GM15510 (cell line): ENCODE measurements around the gene TNRC18.

Experiments
- POLR2A ChIP-seq: IDR thresholded peaks from 3 replicates; pipeline ENCODE4 v1.6.1; 2011; ENCODE audit warnings: borderline replicate concordance; ENCODE audit not compliant: insufficient read length; ENCODE audit errors: extremely low read depth

The TNRC18 gene

DNA sequence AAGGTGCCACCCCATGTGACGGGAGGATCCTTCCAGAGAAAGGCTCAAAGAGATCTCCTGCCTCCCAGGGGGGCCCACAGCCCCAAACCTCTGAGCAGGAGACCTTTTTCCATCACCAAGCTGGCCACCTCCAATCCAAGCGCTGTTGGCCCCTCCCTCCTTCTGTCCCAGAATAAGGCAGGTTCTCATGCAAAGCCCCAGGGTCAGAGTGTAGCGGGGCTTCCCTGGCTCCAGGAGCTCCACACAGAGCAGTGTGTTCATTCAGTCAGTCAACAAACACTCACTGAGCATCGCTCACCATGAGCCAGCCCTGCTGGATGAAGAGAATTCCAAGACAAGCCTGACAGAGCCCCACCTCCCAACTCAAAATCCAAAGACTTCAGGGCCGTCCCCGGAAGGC, 39.0 kb downstream of the TNRC18 start:
- TF ChIP-seq POLR2A = no peak

DNA sequence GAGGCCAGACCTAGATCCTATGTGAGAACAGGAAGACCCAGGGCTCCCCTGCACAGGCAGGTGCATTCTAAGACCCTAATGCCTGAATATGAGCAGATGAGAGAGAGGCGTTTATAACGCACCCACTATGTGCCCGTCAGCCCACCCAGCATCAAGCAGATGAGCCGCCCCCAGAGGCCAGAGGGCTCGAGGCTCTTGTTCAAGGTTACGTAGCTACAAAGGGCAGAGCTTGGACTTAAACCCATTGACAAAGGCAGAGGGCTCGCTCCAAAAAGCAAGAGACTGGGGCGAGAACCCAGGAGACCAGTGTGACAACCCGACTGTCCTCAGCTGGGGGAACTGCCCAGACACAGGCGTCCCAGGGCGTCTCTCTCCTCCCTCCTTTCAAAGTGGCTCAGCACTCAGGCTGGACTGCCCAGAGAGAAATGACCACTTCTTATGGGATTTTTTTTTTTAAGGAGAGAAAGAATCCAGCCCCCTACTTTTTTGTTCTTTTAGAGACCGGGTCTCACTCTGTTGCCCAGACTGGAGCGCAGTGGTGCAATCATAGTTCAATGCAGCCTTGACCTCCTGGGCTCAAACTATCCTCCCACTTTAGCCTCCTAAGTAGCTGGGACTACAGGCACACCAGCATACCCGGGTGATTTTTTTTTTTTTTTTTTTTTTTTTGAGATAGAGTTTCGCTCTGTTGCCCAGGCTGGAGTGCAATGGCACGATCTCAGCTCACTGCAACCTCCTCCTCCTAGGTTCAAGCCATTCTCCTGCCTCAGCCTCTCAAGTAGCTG, 40.1 kb downstream of the TNRC18 start:
- no peak for TF ChIP-seq POLR2A

DNA sequence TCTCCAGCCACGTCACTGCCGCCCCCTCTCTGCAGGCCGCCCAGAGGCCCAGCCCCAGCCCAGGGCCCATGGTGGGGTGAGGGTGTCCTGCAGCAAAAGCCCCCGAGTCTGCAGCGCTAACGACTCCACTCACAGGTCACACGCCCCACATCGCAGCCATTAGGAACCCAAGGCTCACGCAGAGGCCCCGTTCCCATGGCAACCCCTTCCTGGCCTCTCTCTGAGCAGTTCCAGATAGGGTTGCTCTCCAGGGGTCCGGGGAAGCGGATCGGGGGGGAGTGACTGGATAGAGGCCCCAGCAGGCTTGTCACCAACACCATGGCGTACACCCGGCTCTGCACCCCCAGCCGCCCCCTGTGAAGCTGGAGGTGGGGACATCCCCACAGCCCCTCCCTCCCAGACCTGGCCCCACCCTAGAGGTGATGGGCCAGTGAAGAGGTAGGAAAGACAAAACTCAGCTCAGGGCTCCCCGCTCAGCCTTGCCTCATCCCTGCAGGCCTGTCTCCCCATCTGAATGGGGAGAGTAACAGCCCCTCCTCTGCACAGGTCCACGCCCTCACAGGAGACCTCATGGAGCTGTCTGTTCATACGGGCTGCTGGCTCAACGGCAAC, 41.2 kb downstream of the TNRC18 start:
- no peak for TF ChIP-seq POLR2A

DNA sequence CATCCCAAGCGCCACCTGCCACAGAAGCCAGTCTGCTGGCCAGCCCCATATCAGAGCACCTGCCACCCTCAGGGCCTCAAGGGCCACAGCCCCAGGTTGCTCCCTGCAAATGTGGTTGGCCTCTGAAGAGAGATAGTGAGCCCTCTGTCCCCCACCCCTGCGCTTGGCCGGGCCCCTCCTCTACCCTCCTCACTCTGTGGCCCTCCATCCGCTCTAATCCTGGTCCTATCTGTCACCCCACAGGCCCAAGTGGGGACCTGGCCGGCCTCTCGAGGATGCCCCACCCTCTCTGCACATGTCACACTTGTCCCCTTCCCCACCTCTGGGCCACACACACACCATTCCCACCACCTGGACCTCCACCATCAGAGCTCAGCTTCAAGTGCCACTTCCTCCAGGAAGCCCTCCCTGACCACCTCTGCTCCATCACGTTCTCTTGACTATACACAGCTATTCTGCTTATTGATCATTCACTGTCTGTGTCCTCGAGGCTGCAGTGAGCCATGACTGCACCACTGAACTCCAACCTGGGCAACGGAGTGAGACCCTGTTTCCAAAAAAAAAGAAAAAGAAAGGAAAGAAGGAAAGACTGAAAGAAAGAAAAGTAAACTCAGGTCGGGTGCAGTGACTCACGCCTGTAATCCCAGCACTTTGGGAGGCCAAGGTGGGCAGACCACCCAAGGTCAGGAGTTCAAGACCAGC, 42.4 kb downstream of the TNRC18 start:
- no peak for TF ChIP-seq POLR2A

DNA sequence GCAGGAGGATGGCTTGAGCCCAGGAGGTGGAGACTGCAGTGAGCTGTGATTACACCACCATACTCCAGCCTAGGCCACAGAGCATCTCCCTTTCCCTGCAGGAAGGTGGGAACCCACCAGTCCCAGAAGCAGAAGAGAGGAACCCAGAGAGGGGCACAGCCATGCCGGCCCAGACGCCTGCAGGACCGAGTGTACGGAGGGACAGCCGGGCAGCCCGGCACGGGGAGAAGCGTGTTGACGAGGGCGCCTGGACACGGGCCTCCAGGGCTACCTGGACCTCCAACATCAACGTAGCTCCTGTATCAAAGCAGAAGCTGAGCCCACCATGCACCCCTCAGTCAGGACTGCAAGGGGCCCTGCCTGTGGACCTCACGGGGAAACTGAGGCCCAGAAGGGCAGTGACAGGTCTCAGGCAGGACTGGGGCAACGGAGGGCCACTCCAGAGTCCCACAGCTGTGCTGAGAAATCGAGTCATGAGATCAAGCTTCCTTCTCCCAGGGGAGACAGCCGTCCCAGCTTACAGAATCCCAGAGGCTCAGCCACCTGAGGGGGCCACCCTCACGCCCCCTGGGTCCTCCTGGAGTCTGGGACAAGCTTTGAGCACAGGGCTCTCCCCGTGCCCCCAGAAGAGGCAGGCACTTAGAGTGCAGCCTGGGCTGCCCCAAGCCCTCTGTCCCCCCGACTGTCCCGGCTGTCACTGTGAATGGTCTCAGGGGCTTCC, 43.1 kb downstream of the TNRC18 start:
- TF ChIP-seq POLR2A = no peak

DNA sequence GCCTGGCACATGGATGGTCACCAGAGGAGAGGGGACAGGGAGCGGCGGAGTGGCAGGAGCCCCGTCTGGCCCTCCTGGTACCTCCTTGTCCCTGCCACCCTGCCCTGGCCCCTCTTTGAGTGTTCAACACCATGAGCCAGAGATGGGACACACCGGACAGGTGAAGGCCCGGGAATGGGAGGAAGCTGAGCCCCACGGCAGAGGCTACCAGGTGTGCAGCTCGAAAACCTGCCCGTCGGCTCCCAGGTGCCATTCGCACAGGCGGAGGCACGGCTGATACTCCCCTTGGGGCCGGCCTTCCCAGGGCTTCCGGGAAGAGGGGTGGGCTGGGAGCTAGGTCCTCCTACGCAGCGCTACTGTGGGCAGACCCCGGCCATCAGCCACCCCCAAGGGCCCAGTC, 44.1 kb downstream of the TNRC18 start:
- no peak for TF ChIP-seq POLR2A

DNA sequence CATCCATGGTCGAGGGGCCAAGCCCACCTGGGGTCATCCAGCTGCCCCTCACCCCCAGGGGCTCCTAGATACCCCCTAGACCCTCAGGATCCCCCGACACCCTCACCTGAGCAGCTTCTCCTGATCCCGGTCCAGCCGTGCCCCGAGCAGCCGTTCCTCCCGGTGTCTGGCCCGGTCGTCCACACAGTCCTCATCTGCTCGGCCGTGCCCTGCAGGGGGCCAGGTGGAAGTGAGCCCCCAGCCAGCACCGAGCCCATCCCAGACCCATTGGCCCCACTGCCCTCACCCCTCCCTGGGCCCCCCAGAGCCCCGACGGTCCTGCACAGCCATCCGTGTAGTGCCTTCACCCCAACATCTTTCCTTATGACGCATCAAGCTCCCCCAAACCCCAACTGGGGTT, 45.8 kb downstream of the TNRC18 start:
- TF ChIP-seq POLR2A = no peak

DNA sequence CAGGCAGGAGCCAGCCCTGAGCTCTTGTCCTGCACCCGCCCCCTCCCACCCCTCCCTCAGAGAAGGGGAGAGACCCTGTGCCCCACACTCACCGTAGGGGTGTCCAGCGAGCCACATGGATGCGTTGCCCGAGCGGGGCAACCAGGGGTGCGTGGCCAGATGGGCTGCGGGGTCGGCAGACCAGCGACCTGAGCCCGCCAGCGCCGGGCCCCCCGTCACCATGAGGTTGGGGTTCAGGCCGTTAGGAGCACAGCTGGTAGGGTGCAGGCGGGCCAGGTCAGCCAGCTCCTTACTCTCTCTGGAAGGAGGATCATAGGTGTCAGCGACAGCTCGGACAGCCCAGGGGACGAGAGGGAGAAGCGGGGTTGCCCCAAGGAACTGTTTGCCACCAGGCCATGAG, 46.4 kb downstream of the TNRC18 start:
- no peak for TF ChIP-seq POLR2A

DNA sequence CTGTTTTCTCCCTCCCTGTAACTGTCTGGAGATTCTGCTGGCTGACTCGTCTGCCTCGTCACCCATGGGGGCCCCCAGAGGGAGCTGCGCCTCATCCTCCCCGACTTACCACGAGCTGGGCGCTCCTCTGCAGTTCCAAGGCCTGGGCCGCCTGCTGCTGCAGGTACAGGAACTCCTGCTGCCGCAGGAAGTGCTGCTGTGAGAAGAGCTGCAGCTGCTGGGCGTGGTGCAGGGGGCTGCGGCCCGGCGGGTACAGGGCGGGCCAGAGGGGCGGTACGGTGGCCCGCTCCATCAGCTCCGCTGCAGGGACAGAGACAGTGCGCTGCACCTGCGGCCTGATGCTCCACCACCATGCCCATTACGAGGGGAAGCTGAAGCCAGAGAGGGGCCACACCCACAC, 47.7 kb downstream of the TNRC18 start:
- TF ChIP-seq POLR2A = no peak

DNA sequence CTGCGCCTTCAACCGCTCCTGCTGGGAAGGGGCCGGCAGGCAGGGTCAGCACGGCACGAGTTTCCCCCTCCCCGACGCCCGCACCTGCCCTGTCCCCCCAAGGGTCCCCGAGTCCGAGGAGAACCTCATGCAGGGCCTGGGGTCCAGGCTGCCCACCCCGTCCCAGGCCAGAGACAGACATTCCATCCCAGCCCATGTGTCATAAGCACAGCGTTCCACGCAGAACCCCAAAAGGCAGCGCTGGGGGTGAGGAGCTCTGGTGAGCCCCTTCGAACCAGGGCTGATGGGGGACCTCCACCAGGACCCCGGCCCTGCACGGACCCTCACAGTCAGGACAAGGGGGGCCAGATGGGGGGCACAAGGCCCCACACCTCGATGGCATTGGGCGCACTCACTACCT, 49.2 kb downstream of the TNRC18 start:
- no peak for TF ChIP-seq POLR2A

DNA sequence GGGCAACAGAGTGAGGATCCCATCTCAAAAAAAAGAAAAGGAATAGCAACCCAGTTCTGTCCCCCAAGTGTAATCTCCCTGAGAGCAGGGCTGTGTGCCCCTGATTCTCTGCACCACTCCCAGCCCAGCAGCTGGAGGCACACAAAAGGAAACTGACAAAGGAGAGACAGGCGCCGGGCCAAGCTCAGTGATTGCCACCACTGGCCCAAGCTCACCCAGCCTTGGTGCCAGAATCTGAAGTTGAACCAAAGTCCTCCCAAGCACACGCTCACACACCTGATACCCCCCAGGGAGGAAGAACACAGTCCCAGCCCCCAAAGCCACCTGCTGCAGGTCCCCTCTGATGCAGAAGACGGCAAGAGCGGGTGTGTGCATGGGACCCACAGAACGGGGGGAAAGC, 50.3 kb downstream of the TNRC18 start:
- TF ChIP-seq POLR2A = no peak

DNA sequence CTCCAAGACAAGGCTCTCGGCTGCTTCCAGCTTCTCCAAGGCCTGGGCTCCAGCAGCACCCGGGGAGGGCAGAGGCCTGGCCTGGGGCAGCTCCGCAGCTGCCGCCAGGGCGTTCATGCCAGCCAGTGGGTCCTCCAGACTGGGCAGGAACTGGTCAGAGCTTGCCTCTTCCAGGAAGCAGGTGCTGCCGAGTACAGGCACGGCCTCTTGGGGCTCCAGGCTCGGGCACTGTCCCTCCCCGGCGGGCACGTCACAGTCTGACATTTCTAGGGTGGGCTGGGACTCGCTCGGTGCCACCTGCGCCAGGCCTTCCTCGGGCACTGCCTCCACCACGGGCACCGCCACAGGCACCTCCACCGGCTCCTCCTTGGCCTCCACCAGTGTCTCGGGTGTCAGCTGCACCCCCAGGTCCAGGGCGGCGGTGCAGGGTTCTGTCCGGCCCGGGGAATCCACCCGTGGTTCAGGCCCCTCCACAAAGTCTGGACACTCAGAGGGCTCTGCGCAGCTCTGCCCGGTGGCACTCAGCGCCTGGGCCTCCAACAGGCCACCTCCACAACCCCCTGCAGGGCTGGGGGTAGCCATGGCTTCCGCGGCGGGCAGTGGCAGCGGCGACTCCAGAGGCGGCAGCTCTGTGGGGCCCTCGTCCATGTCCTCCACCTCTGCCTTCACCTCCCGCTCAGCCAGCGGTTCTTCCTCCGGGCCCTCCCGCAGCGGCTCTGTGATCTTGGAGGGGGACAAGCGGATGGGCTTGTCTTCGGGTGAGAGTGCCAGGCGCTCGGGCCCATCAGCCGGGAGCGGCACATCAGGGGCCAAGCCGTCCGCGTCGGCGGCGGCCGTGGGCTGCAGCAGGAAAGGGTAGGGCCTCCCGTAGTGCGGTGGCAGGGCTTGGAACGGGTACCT, 52.9 kb downstream of the TNRC18 start:
- no peak for TF ChIP-seq POLR2A

DNA sequence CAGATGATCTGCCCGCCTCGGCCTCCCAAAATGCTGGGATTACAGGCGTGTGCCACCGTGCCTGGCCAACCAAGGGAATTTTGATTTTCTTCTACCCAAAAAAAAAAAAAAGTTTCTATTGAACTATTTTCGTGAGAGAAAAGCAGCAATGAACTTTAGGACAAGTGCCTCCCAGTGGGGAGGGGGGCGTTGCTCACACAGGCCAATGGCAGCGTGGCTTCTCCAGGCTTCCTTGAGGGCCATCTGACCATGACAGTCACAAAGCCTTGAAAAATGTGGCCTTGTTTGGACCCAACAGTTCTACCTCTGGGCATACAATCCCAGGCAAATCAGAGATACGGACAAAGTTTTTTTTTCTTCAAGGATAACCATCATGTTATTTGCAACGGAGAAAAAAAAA, 56.0 kb downstream of the TNRC18 start:
- TF ChIP-seq POLR2A = no peak

DNA sequence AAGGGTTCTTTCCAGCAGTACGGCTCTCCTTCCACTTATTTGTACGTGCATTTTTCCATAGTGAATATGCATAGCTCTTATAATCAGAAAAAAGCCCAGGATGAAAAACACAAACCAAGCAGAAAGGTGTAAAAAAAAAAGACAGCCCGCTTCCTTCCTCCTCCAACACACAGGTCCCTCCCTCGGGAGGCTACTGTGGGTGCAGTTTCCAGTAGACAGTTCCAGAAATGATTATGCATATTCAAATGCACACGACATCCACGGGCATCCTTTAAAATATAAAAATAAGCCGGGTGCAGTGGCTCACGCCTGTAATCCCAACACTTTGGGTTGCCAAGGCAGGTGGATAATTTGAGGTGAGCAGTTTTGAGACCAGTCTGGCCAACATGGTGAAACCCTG, 59.9 kb downstream of the TNRC18 start:
- TF ChIP-seq POLR2A = no peak
